ENCODE measurements around the gene BPIFA2.

GRCh38 chr20:33166533-33167113, 1.3 kb upstream of the BPIFA2 start:
- TF ChIP-seq POLR2A (IDR thresholded peaks at IDR 0.05) (no peak), CTCF (IDR thresholded peaks at IDR 0.05 in 4 of 5, conservative IDR thresholded peaks at IDR 0.05 in 1 of 5) (no peak)
